ENCODE measurements around the gene HS6ST2.
"Not testable (repeated sequence)": the region's sequence is repeated elsewhere in the genome, so short reads cannot be mapped to it uniquely, and the experiment has no call there.

Gene HS6ST2

GRCh38 chrX:132887569-132887968, 70.9 kb downstream of the HS6ST2 start:
- no peak for TF ChIP-seq ZFX (IDR thresholded peaks at IDR 0.05)
- TF ChIP-seq, protein P1, sequence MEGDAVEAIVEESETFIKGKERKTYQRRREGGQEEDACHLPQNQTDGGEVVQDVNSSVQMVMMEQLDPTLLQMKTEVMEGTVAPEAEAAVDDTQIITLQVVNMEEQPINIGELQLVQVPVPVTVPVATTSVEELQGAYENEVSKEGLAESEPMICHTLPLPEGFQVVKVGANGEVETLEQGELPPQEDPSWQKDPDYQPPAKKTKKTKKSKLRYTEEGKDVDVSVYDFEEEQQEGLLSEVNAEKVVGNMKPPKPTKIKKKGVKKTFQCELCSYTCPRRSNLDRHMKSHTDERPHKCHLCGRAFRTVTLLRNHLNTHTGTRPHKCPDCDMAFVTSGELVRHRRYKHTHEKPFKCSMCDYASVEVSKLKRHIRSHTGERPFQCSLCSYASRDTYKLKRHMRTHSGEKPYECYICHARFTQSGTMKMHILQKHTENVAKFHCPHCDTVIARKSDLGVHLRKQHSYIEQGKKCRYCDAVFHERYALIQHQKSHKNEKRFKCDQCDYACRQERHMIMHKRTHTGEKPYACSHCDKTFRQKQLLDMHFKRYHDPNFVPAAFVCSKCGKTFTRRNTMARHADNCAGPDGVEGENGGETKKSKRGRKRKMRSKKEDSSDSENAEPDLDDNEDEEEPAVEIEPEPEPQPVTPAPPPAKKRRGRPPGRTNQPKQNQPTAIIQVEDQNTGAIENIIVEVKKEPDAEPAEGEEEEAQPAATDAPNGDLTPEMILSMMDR (conservative IDR thresholded peaks at IDR 0.05), result no peak
- no peak overlapping the region for H3K27ac ChIP-seq

- H3K27ac ChIP-seq, result no peak overlapping the region
- TF ChIP-seq, protein P1 (conservative IDR thresholded peaks at IDR 0.05), result no peak
Observed at GRCh38 chrX:132883358-132883915, 75.0 kb downstream of the HS6ST2 start.

GRCh38 chrX:132880753-132881152, 77.7 kb downstream of the HS6ST2 start:
- not testable (repeated sequence) for H3K27ac ChIP-seq

DNA sequence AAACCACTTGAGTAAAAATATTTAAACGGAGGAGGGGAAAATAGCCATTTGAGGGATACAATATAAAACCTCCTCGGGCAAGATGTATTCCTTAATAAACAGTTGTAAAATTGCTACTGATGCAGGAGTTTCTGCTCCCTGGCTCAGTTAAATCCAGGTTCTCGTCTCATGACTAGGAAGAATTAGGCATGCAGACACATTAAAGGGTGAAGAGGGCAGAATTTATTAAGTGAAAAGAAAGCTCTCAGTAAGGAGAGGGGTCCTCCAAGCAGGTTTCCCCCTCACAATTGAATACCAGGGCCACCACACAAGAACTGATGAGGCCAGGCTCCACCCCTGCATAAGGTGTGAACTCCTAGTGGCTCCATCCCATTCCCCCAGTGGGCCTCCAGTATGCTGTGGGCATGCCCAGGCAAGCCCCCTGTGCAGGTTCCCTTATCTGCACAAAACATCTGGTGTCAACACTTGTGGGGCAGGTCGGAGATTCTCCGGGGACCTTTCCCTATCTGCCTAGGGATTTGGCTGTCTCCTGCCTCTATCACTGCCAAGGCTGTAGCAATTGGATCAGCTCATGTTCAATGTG, 80.4 kb downstream of the HS6ST2 start:
- no peak for TF ChIP-seq ZFX (IDR thresholded peaks at IDR 0.05)
- TF ChIP-seq, protein P1 (conservative IDR thresholded peaks at IDR 0.05), result no peak
- no peak overlapping the region for H3K27ac ChIP-seq

DNA sequence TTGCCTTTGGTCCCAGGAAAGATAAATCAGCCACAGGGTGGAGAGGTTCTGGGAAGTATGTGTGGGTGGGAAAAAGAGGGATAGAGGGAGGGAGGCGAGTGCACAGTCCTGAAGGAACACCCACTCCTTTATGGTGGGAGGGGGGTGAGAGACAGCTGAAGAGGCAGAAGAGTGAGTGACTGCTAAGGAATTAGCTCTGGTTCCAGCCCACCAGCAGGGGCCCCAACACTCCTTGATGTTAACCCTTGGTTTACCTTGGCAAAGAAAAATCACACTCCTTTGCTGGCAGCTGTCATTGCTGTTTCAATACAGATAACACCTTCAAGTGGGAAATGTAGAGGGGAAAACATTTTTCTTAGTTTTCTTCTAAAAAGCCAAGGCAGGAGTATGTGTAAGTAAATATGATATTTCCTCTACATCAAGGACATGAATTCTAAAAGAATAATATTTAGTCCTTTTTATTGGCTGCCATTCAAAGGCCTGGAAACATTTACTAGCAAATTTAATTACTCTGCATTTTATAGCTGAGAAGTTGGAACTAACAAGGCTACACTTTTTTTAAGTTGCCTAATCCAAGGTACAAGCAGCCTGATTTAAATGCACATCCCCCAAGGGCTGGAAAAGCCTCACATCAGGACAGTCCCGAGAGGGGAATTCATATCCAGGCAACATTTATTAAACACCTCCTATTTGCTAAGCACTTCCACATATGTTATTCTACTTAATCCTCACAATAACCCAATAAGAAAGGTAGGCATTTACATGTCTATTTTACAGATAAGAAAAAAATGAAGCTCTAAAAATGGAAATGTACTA, 81.7 kb downstream of the HS6ST2 start:
- TF ChIP-seq, protein P1 (conservative IDR thresholded peaks at IDR 0.05), result no peak
- TF ChIP-seq ZFX (IDR thresholded peaks at IDR 0.05), result no peak
- peak overlapping the region; percentile 28; the same call in 1 of the 2 replicates for H3K27ac ChIP-seq

GRCh38 chrX:132875650-132876522, 82.5 kb downstream of the HS6ST2 start:
- no peak for TF ChIP-seq ZFX (IDR thresholded peaks at IDR 0.05)
- TF ChIP-seq, protein P1 (conservative IDR thresholded peaks at IDR 0.05), result no peak
- peak overlapping the region; percentile 34; the same call in 1 of the 2 replicates for H3K27ac ChIP-seq

DNA sequence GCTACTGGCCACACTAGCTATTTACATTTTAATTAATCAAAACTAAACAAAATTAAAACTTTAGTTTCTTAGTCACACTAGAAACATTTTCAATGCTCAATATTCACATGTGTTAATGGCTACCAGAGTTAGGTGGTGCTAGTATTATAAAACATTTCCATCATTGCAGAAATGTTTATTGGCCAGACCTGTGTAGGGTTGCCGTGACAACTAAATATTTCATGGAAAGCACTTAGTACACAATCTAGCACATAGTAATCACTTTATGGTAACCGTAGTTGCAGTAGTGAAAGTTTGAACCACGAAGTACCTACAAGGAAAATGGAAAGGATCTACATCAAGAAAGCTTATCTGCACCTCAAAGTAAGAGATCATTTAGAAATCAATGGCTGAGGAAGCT, 95.9 kb downstream of the HS6ST2 start:
- TF ChIP-seq, protein P1 (conservative IDR thresholded peaks at IDR 0.05), result no peak
- TF ChIP-seq ZFX (IDR thresholded peaks at IDR 0.05), result no peak

More for the DNA sequence above, 95.9 kb downstream of the HS6ST2 start:
- no peak overlapping the region for H3K27ac ChIP-seq
